ENCODE data around the gene DRC7. TPM values are rescaled to one million over a fixed set of nuclear protein-coding genes. Genes with fewer than 3 reads are reported as not detected.

The DRC7 gene
- total RNA-seq, 1 experiment from 2014 or later: not detected

DNA sequence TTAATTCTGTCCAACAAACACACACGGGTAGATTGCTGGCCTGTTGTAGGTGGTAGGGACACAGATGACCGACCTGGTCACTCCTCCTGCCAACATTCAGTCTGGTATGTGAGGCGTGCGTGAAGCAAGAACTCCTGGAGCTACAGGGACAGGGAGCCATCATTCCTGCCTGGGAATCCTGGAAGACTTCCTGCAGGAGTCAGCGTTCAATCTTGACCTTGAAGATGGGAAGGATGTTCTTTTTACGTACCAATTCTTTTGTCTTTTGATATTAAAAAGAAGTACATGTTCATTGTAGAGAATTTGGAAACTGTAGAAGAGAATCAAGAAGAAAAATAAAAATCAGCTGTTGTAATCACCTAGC lies 30.0 kb upstream of the DRC7 start (continued):
- TF ChIP-seq, protein P1, sequence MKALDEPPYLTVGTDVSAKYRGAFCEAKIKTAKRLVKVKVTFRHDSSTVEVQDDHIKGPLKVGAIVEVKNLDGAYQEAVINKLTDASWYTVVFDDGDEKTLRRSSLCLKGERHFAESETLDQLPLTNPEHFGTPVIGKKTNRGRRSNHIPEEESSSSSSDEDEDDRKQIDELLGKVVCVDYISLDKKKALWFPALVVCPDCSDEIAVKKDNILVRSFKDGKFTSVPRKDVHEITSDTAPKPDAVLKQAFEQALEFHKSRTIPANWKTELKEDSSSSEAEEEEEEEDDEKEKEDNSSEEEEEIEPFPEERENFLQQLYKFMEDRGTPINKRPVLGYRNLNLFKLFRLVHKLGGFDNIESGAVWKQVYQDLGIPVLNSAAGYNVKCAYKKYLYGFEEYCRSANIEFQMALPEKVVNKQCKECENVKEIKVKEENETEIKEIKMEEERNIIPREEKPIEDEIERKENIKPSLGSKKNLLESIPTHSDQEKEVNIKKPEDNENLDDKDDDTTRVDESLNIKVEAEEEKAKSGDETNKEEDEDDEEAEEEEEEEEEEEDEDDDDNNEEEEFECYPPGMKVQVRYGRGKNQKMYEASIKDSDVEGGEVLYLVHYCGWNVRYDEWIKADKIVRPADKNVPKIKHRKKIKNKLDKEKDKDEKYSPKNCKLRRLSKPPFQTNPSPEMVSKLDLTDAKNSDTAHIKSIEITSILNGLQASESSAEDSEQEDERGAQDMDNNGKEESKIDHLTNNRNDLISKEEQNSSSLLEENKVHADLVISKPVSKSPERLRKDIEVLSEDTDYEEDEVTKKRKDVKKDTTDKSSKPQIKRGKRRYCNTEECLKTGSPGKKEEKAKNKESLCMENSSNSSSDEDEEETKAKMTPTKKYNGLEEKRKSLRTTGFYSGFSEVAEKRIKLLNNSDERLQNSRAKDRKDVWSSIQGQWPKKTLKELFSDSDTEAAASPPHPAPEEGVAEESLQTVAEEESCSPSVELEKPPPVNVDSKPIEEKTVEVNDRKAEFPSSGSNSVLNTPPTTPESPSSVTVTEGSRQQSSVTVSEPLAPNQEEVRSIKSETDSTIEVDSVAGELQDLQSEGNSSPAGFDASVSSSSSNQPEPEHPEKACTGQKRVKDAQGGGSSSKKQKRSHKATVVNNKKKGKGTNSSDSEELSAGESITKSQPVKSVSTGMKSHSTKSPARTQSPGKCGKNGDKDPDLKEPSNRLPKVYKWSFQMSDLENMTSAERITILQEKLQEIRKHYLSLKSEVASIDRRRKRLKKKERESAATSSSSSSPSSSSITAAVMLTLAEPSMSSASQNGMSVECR (CRISPR knock-in tag; IDR thresholded peaks at IDR 0.05; ENCODE audit: borderline replicate concordance): no peak
- TF ChIP-seq CREB1 (CRISPR knock-in tag; IDR thresholded peaks at IDR 0.05) (no peak), TCF7 (CRISPR knock-in tag; IDR thresholded peaks at IDR 0.05; ENCODE audit: low read depth) (no peak), TEAD4 (CRISPR knock-in tag; IDR thresholded peaks at IDR 0.05) (no peak), NFATC4 (CRISPR knock-in tag; IDR thresholded peaks at IDR 0.05) (no peak)
- TF ChIP-seq, protein P2, sequence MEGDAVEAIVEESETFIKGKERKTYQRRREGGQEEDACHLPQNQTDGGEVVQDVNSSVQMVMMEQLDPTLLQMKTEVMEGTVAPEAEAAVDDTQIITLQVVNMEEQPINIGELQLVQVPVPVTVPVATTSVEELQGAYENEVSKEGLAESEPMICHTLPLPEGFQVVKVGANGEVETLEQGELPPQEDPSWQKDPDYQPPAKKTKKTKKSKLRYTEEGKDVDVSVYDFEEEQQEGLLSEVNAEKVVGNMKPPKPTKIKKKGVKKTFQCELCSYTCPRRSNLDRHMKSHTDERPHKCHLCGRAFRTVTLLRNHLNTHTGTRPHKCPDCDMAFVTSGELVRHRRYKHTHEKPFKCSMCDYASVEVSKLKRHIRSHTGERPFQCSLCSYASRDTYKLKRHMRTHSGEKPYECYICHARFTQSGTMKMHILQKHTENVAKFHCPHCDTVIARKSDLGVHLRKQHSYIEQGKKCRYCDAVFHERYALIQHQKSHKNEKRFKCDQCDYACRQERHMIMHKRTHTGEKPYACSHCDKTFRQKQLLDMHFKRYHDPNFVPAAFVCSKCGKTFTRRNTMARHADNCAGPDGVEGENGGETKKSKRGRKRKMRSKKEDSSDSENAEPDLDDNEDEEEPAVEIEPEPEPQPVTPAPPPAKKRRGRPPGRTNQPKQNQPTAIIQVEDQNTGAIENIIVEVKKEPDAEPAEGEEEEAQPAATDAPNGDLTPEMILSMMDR (IDR thresholded peaks at IDR 0.05): no peak
- TF ChIP-seq, protein P3, sequence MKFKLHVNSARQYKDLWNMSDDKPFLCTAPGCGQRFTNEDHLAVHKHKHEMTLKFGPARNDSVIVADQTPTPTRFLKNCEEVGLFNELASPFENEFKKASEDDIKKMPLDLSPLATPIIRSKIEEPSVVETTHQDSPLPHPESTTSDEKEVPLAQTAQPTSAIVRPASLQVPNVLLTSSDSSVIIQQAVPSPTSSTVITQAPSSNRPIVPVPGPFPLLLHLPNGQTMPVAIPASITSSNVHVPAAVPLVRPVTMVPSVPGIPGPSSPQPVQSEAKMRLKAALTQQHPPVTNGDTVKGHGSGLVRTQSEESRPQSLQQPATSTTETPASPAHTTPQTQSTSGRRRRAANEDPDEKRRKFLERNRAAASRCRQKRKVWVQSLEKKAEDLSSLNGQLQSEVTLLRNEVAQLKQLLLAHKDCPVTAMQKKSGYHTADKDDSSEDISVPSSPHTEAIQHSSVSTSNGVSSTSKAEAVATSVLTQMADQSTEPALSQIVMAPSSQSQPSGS (CRISPR knock-in tag; IDR thresholded peaks at IDR 0.05; ENCODE audit: borderline replicate concordance, low read depth): no peak
- TF ChIP-seq, protein P4, sequence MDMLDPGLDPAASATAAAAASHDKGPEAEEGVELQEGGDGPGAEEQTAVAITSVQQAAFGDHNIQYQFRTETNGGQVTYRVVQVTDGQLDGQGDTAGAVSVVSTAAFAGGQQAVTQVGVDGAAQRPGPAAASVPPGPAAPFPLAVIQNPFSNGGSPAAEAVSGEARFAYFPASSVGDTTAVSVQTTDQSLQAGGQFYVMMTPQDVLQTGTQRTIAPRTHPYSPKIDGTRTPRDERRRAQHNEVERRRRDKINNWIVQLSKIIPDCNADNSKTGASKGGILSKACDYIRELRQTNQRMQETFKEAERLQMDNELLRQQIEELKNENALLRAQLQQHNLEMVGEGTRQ (CRISPR knock-in tag; IDR thresholded peaks at IDR 0.05): no peak

DNA sequence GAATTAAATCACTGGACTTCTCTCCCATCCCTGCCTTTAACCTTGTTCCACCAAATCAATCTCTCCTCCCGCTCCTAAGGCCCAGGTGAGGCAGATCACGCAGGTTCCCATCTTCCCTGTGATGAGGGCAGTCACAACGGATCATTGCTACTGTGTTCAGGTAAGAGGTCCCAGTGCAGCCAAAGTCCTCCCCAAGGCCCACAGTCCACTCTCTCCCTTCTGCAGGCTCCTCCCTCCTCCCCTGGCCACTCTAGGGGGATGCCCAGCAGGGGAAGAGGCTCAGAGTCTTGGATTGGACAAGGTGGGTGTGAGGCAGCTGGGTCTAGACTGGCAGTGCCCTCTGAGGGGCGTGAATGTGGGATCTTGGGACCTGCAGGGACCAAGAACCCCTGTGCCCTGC lies 29.1 kb upstream of the DRC7 start:
- Mint-ChIP-seq H3K4me1 (no peaks in the 10 kb centered on the region), H3K27ac (no peak overlapping the region), H3K4me3 (no peak overlapping the region), H3K36me3 (no peaks in the 10 kb centered on the region), H3K9me3 (no peaks in the 10 kb centered on the region), H3K27me3 (ENCODE audit: low read depth) (no peaks in the 10 kb centered on the region)
- DNase-seq (ENCODE audit: low spot score) (no peak), ATAC-seq (no peak)
- ChIA-PET CTCF (interaction anchor here (2.6 kb wide), 1 partner anchor 74 kb away, joined by 11 read pairs; no protein-coding TSS in a partner anchor), POLR2A (no interaction called here)
- TF ChIP-seq CREB1 (CRISPR knock-in tag; IDR thresholded peaks at IDR 0.05): no peak
- TF ChIP-seq, protein P5, sequence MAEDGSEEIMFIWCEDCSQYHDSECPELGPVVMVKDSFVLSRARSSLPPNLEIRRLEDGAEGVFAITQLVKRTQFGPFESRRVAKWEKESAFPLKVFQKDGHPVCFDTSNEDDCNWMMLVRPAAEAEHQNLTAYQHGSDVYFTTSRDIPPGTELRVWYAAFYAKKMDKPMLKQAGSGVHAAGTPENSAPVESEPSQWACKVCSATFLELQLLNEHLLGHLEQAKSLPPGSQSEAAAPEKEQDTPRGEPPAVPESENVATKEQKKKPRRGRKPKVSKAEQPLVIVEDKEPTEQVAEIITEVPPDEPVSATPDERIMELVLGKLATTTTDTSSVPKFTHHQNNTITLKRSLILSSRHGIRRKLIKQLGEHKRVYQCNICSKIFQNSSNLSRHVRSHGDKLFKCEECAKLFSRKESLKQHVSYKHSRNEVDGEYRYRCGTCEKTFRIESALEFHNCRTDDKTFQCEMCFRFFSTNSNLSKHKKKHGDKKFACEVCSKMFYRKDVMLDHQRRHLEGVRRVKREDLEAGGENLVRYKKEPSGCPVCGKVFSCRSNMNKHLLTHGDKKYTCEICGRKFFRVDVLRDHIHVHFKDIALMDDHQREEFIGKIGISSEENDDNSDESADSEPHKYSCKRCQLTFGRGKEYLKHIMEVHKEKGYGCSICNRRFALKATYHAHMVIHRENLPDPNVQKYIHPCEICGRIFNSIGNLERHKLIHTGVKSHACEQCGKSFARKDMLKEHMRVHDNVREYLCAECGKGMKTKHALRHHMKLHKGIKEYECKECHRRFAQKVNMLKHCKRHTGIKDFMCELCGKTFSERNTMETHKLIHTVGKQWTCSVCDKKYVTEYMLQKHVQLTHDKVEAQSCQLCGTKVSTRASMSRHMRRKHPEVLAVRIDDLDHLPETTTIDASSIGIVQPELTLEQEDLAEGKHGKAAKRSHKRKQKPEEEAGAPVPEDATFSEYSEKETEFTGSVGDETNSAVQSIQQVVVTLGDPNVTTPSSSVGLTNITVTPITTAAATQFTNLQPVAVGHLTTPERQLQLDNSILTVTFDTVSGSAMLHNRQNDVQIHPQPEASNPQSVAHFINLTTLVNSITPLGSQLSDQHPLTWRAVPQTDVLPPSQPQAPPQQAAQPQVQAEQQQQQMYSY (CRISPR knock-in tag; IDR thresholded peaks at IDR 0.05): no peak
- TF ChIP-seq, protein P6, sequence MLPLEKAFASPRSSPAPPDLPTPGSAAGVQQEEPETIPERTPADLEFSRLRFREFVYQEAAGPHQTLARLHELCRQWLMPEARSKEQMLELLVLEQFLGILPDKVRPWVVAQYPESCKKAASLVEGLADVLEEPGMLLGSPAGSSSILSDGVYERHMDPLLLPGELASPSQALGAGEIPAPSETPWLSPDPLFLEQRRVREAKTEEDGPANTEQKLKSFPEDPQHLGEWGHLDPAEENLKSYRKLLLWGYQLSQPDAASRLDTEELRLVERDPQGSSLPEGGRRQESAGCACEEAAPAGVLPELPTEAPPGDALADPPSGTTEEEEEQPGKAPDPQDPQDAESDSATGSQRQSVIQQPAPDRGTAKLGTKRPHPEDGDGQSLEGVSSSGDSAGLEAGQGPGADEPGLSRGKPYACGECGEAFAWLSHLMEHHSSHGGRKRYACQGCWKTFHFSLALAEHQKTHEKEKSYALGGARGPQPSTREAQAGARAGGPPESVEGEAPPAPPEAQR (CRISPR knock-in tag; IDR thresholded peaks at IDR 0.05): no peak
- TF ChIP-seq FOXJ3 (CRISPR knock-in tag; IDR thresholded peaks at IDR 0.05; ENCODE audit: borderline replicate concordance): no peak
- TF ChIP-seq ZNF416 (CRISPR knock-in tag; IDR thresholded peaks at IDR 0.05): no peak
- TF ChIP-seq, protein P7, sequence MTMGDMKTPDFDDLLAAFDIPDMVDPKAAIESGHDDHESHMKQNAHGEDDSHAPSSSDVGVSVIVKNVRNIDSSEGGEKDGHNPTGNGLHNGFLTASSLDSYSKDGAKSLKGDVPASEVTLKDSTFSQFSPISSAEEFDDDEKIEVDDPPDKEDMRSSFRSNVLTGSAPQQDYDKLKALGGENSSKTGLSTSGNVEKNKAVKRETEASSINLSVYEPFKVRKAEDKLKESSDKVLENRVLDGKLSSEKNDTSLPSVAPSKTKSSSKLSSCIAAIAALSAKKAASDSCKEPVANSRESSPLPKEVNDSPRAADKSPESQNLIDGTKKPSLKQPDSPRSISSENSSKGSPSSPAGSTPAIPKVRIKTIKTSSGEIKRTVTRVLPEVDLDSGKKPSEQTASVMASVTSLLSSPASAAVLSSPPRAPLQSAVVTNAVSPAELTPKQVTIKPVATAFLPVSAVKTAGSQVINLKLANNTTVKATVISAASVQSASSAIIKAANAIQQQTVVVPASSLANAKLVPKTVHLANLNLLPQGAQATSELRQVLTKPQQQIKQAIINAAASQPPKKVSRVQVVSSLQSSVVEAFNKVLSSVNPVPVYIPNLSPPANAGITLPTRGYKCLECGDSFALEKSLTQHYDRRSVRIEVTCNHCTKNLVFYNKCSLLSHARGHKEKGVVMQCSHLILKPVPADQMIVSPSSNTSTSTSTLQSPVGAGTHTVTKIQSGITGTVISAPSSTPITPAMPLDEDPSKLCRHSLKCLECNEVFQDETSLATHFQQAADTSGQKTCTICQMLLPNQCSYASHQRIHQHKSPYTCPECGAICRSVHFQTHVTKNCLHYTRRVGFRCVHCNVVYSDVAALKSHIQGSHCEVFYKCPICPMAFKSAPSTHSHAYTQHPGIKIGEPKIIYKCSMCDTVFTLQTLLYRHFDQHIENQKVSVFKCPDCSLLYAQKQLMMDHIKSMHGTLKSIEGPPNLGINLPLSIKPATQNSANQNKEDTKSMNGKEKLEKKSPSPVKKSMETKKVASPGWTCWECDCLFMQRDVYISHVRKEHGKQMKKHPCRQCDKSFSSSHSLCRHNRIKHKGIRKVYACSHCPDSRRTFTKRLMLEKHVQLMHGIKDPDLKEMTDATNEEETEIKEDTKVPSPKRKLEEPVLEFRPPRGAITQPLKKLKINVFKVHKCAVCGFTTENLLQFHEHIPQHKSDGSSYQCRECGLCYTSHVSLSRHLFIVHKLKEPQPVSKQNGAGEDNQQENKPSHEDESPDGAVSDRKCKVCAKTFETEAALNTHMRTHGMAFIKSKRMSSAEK (CRISPR knock-in tag; IDR thresholded peaks at IDR 0.05; ENCODE audit: borderline replicate concordance): no peak
- TF ChIP-seq FOXP1 (CRISPR knock-in tag; IDR thresholded peaks at IDR 0.05; ENCODE audit: borderline replicate concordance): no peak
- no peak for TF ChIP-seq SP1 (CRISPR knock-in tag; conservative IDR thresholded peaks at IDR 0.05)
- no peak for TF ChIP-seq NR3C1 (CRISPR knock-in tag; conservative IDR thresholded peaks at IDR 0.05; ENCODE audit: low read depth)
- TF ChIP-seq EMX1 (CRISPR knock-in tag; IDR thresholded peaks at IDR 0.05): no peak
- TF ChIP-seq KAT7 (CRISPR knock-in tag; IDR thresholded peaks at IDR 0.05; ENCODE audit: borderline replicate concordance): no peak

All from WTC11 (cell line).